Tongue (tissue), 3 donors: Measurements from ENCODE around the gene PNLDC1. TPM values are rescaled to one million over a fixed set of nuclear protein-coding genes. Genes with fewer than 3 reads are reported as not detected.
"Not testable (repeated sequence)": the region's sequence is repeated elsewhere in the genome, so short reads cannot be mapped to it uniquely, and the experiment has no call there.

Experiments used
- DNase-seq: peaks from one replicate; pipeline ENCODE4 v3.0.0-alpha.2; 2015
- small RNA-seq: library from RNA; depleted of rRNA; stranded (forward); fragments of <200 nt; gene quantifications from one replicate; pipeline ENCODE3, GENCODE V24; 2014; ENCODE audit warnings: low replicate concordance
- total RNA-seq: library from RNA; depleted of rRNA; stranded (reverse); fragments of >200 nt; gene quantifications from one replicate; pipeline ENCODE4 v1.2.3, GENCODE V29; 2014

PNLDC1 gene
- total RNA-seq, 1 donor from 2014 or later, result 0.82 TPM

DNA sequence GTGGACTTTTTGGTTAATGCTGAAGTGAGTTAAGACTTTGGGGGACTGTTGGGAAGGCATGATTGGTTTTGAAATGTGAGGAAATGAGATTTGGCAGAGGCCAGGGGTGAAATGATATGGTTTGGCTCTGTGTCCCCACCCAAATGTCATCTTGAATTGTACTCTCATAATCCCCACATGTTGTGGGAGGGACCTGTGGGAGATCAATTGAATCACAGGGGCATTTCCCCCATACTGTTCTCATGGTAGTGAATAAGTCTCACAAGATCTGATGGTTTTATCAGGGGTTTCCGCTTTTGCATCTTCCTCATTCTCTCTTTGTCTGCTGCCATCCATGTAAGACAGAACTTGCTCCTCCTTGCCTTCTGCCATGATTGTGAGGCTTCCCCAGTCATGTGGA, 49.8 kb downstream of the PNLDC1 start:
- not testable (repeated sequence) for DNase-seq

DNA sequence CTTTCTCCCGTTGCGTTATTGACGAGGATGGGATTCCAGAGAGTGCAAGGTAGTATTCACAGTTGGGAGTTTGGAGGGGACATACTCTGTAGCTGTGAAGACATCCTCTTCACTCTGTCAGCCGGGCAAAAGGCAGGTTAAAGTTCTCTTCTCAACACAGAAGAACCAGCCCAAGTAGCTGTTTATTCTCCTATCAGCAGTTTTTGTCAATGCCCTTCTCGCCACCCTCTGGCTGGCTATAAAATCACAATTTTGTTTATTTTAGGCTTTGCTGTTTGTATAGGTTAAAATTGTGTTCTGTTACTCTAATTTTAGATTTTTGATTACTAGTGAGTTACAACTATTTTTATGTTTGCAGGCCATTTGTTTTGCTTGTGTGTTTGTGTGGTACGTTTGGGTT, 52.8 kb downstream of the PNLDC1 start:
- peak; percentile 27 for DNase-seq

DNA sequence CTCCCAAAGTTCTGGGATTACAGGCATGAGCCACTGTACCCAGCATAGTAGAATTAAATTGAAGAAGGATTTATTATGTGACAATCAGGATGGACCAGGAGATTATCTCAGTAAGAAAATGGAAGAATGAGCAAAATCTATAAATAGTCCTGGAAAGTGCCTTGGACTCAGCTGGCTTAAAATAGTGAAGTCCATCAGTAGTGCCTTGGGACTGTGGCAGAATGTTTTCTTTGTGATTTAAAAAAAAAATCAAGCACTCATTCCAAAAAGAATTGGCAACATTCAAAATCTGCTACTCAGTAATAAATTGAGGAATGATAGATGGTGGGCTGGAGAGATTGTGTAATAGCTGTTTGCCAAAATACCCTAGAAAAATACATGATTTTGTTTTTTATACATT, 53.7 kb downstream of the PNLDC1 start:
- DNase-seq, result no peak

DNA sequence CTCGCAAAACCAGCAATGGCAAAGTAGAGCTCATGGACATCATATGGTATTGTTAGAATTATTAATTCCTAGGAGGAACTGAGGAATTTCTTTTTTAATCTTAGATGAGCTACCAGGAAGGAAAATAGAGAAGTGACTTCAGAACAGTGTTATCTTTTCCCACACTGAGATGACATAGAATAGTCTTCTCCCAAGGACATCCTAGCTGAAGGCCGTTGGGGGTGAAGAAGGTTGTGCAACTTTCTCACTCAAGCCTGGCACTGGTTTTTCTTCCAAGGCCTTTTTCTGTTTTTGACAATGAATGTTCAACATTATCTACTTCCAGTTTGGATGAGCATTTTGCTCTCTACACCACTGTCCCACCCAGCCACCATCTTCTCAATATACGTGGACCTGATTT, 54.9 kb downstream of the PNLDC1 start:
- DNase-seq, result no peak

DNA sequence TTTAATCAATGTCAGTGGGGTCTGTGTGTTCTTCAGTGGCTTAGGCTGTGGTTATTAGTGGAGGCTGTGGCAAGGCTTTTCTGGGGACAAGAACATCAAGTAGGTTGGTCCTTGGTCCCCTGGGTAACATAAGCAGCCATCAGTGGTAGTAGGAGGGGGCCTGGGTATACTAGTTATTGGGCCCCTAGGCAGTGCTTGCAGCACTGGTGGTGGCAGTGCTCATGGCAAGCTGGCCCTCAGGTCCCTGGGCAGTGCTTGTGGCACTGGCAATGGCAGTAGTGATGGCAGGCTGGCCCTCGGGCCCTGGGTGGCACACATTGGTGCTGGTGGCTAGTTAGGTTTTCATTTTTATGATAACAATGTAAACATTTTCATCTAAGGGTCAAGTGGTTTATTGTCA, 58.2 kb downstream of the PNLDC1 start:
- no peak for DNase-seq

DNA sequence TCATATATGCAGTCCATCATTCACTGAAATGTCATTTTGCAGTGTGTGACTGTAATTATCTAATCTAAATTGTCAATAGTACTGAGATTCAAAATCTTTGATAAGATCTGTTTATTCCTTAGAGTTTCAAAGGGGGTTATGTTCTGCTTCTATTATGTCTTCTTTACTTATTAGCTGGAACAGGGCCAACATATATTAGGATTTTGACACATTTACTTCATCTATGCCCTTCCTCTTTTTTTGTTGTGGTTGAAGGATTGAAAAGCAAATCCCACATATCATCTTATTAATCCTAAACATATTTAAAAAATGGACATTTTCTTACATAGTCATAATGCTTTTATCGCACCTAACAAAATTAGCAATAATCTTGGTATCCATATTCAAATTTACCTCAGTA, 60.4 kb downstream of the PNLDC1 start:
- DNase-seq, result no peak

DNA sequence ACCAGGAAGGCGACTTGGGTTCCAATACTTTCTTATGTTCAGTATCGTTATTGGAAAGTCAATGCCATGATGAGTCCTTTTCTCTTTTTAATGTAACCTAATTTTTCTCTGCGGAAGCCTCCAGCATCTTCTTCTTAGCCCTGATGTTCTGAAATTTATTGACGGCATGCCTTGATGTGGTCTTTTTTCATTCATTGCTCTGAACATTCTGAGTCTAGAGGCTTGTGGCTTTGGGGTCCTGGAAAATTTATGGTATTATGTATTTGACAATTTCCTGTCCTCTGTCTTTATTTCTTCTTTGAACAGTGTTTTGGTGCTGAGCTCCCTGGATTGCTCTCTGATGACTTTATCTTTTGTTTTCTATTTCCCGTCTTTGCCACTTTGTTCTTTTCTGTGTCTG, 62.0 kb downstream of the PNLDC1 start:
- no peak for DNase-seq

DNA sequence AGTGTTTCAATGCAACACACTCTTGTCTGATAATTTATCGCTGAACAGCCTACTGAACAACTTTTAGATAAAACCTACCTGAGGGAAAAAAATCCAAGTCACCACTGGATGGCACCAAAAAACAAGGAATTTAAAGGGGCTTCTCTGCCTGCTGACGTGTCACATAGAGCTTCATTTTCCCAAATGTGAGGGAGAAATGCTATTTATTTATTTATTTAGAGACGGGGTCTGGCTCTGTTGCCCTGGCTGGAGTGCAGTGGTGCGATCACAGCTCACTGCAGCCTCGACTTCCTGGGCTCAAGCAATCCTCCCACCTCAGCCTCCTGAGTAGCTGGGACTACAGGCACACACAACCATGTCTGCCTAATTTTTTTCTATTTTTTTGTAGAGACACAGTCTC, 63.3 kb downstream of the PNLDC1 start:
- DNase-seq, result peak; percentile 91

DNA sequence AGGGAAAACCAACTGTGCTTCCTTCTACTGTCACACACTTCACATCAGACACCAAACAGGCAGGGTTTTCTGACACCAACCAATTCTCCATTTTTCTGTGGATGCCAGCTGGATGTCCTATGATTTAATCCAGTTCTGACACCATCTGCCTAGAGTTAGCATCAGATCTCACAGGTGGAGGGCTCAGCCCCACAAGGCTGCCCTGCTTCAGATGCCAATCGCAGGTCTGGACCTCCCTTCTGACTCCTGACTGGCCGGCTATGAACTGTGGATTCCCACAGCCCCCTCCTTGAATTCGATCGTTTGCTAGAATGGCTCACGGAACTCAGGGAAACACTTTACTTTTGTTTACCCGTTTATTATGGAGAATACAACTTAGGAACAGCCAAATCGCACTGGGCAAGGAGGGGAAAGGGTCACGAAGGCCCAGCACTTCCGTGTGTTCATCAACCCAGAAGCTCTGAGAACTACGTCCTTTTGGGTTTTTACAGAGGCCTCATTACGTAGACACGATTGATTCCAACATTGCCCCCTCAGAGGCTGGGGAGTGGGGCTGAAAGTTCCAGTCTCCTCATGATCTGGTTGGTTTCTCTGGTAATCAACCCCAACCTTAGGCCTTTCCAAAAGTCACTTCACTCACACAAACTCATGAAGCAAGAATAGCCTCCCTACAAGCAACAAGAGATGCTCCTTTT, 65.3 kb downstream of the PNLDC1 start:
- DNase-seq, result no peak

DNA sequence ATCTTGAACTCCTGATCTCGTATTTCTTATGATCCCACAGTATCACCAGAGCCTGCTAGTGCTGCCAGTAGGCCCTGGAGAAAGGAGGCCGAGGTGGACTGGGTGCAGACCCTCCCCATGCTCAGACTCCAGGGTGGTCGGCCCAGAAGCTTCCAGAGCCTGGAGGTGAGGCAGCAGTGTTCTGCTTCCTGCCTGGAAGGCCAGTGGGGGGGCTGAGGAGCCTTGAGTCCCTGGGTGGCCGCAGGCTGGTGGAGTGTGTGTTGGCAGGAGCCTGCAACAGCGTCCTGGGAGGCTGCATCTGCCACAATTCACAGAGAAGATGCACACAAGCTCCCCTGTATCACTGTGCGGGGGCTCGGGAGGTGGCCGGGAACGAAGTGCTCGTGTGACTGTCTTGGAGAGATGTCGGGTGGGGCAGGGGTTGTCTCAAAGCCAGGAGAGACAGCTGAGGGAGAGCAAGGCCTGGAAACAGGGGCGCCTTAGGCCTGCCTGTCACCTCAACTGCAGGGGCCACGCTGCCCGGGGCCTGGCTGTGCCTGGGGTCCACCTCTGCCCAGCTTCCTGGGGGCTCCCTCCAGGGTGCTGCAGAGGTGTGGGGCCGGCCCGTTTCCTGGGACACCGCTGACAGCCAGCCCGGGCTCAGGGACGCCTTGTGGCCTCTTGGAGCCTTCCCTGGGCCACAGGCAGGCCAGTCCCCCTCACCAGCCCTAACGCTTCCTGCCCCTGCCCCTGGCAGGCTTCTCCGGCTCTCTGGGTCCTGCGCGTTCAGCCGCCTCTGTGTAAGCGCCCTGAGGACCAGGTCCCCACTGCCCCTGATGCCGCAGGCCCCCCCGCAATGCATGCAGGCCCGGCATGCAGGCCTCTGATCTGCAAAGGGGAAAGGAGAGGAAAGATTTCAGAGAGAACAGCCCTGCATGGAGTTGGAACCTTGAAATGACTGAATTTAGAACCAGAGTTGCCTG, 66.5 kb downstream of the PNLDC1 start:
- no peak for DNase-seq

Small RNAs within 50 kb of the gene (small RNA-seq; reads per million reads assigned to genes)
- gene SNORA20, result 39.3 reads per million, percentile 96 among the genes with 10 or more reads in this experiment
- not detected for gene SNORA29

Other genes starting within 250 kb of the PNLDC1 start
- gene SOD2, start 107.0 kb upstream of the PNLDC1 start, total RNA-seq, result 216 TPM
- gene WTAP, start 72.8 kb upstream of the PNLDC1 start, total RNA-seq, result 91.8 TPM
- gene ACAT2, start 38.2 kb upstream of the PNLDC1 start, total RNA-seq, result 6.4 TPM
- 202 TPM for gene TCP1, start 10.7 kb upstream of the PNLDC1 start, total RNA-seq
- 62.6 TPM for gene MRPL18, start 9.8 kb upstream of the PNLDC1 start, total RNA-seq
- not detected for gene MAS1, start 90.7 kb downstream of the PNLDC1 start, total RNA-seq
- gene IGF2R, start 168.8 kb downstream of the PNLDC1 start, total RNA-seq, result 239 TPM